Fibroblast of villous mesenchyme (primary cell): Measurements from ENCODE around the gene EML5. TPM values are rescaled to one million over a fixed set of nuclear protein-coding genes. Genes with fewer than 3 reads are reported as not detected.

Experiments used
- DNase-seq: peaks from one replicate; pipeline ENCODE4 v3.0.0-alpha.2; 2010; ENCODE audit warnings: low read depth
- H3K4me3 ChIP-seq: 2 replicates; pipeline ENCODE4 v1.5.1; 2011; ENCODE audit warnings: low read depth, mild to moderate bottlenecking, low read length
- total RNA-seq: library from RNA; depleted of rRNA; stranded (reverse); fragments of >200 nt; gene quantifications from 2 replicates; pipeline ENCODE4 v1.2.3, GENCODE V29; 2012
- TF ChIP-seq, protein P1 (sequence below): IDR thresholded peaks from 2 replicates; pipeline ENCODE4 v1.5.1; 2012; ENCODE audit warnings: low read depth, mild to moderate bottlenecking, low read length; ENCODE audit not compliant: insufficient read depth

Gene EML5
- total RNA-seq: 0.32 and 0.86 TPM in 2 replicates

DNA sequence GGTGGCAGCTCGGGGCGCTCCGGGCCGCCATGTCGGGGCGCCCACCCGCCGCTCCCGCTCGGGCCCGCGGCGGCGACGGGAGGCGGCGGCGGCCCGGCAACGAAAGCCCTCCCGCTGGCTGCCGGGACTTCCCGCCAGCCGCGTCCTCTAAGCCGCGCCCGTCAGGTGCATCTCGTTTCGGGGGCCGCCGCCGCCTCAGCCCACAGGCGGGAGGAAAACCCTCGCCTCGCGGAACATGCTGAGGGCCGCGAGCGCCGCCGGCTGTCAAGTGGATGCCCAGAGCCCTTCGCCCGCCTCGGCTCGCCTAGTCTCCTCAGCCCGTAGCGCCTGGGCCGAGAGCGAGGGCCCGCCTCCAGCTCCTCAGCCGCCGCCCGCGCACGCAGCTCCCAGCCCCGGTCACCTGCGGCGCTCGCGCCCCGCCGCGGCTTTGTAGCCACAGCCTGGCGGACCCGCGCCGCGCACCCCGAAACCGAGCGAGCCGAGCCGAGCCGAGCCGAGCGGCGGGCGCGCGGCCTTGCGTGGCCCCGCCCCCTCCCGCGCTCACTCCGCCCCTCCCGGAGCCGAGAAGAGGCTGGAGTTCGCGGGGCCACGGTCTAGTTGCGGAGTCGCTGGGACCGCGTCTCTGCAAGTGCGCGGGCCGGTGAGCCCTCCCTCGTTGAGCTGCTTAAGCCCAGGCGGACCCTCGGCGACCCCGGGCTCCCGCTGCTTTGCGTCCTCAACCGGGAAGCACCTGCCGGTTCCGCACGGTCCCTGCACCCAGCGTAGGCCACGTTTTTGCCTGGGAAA is at the start of gene EML5:
EML5 (minus strand) TSS at position 481 of the 786 bp plus-strand sequence; CDS start at position 31, 450 bp downstream.
- peak; percentile 58 for DNase-seq
- H3K4me3 ChIP-seq: peak within 1 kb of the TSS; percentile 61
- TF ChIP-seq, protein P1, sequence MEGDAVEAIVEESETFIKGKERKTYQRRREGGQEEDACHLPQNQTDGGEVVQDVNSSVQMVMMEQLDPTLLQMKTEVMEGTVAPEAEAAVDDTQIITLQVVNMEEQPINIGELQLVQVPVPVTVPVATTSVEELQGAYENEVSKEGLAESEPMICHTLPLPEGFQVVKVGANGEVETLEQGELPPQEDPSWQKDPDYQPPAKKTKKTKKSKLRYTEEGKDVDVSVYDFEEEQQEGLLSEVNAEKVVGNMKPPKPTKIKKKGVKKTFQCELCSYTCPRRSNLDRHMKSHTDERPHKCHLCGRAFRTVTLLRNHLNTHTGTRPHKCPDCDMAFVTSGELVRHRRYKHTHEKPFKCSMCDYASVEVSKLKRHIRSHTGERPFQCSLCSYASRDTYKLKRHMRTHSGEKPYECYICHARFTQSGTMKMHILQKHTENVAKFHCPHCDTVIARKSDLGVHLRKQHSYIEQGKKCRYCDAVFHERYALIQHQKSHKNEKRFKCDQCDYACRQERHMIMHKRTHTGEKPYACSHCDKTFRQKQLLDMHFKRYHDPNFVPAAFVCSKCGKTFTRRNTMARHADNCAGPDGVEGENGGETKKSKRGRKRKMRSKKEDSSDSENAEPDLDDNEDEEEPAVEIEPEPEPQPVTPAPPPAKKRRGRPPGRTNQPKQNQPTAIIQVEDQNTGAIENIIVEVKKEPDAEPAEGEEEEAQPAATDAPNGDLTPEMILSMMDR: peak; percentile 32

DNA sequence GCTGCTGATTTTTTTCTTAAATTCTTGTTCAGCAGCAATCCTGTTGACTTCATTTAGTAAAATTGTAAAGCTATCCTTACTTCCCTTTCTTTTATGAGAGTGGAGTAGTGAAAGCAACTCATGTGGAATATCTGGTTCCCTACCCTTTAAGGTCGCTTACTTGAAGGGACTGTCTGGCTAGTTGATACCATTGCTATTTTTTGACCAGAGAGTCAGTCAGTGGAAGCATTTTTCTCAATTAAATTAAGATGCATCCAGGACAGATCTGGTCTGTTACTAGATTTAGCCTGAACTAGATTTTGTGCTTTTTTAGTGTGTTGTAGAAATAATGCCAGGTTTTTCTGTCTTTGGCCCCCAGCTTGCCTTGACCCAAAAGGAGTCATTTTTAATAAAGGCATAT is 49.7 kb upstream of the EML5 start:
- H3K4me3 ChIP-seq: no peak overlapping the region
- DNase-seq: no peak
- TF ChIP-seq, protein P1: no peak

DNA sequence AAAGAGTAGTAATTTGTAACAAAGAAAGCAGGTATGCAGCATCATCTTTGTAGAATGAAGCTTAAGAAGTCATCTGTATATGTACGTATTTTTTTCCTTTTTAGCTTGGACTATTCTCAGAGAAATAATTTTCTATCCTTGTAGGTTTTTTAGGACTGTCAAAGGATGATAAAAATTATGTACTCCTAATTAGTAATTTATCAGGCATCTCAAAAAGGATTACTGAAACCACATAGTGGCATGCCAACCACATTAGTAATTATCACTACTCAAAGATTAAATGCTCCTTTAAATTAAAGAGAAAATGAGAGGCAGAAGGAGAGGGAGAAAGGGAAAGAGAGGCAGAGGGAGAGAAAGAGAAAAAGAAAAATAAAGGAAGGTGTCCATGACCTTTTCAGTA is 49.0 kb upstream of the EML5 start:
- H3K4me3 ChIP-seq: no peak overlapping the region
- TF ChIP-seq, protein P1: no peak
- peak; percentile 35 for DNase-seq

DNA sequence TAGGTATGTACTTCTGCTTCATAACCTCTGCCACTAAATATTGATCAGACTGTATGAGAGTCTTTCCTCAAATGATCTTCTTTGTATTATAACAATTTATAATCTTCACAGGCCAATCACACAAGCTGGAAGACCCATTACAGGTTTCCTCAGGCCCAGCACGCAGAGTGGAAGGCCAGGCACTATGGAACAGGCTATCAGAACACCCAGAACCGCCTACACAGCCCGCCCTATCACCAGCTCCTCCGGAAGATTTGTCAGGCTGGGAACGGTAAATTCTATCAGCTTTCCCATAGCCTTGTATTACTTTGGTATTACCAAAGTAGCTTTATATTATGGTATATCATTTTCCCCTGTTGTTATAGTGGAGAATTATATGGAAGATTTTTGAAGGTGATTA is 48.2 kb upstream of the EML5 start:
- DNase-seq: no peak
- H3K4me3 ChIP-seq: no peak overlapping the region
- TF ChIP-seq, protein P1: no peak

DNA sequence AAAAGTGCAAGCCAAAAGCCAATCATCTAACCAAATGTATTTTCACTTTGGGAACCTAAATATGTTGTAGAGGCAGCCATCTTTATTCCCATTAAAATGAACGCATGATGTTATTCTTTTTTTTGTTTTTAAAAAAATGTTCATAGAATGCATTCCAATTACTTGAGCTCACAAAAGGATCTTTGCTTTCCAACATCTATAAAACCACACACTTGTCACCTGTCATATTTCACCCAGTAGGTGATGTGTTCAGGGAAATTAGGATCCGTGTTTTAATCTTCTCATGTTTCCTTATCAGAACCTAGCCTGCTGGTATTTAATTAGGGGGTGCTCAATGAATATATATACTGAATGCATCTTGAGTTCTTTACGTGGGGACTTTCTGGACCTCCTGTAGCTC is 45.3 kb upstream of the EML5 start:
- TF ChIP-seq, protein P1: no peak
- no peak overlapping the region for H3K4me3 ChIP-seq
- DNase-seq: no peak

DNA sequence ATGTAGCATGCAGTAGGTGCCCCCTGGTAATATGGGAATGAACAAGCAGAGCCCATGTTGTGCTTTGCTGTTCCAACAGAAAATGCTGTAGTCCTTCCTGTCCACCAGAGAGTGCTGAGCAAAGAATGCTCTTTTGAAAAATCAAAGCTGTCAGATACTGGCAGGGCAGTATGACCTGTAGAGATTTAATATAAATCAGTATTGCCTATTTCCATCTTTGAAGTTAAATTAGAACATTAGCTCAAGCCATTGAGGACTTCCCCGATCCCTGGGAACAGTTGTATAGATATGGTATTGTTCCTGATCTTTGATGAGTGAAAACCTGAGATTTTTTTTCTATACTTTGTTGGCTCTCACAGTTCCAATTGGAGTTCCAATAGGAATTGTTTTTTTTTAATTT is 44.7 kb upstream of the EML5 start:
- no peak for DNase-seq
- TF ChIP-seq, protein P1: no peak
- H3K4me3 ChIP-seq: no peak overlapping the region

DNA sequence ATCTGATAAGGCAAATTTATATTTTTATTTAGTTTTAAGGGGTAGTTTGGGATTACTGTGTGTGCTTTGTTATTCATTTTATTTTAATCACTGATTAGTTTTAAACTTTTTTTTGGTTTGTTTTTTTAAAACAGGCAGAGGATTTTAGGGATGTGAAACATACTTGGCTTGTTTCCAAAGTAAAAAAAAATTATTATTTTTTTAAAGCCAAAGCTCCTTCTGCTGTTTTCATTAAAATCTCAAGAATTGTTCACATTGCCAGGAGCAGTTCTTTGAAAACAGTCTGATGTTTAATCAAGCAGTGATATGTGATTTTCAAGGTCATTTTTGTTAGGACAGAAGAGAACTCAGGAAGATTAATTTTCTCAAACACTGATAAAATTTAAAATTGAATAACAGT is 42.9 kb upstream of the EML5 start:
- no peak overlapping the region for H3K4me3 ChIP-seq

More for the DNA sequence above, 42.9 kb upstream of the EML5 start:
- DNase-seq: no peak
- TF ChIP-seq, protein P1: no peak
